Measurements from ENCODE around the gene TMEM258. TPM values are rescaled to one million over a fixed set of nuclear protein-coding genes. Genes with fewer than 3 reads are reported as not detected.
A peak's percentile ranks its signal among the peaks of the same experiment; 100 is the strongest.

The TMEM258 gene
- total RNA-seq, 3 donors from 2014 or later, result 35.4 to 55.4 (median 35.7) TPM

GRCh38 chr11:61799665-61800284, 7.4 kb upstream of the TMEM258 start:
- intact Hi-C loops (cut with DNase I; ENCODE audit: low total_unique reads), result loop anchor here (10.0 kb wide), 1 partner anchor 285 kb away; no protein-coding TSS in a partner anchor
- Histone ChIP-seq H3K36me3 (no peaks in the 10 kb centered on the region), H3K9me3 (no peaks in the 10 kb centered on the region), H3K27ac (no peak overlapping the region), H3K27me3 (no peaks in the 10 kb centered on the region), H3K4me1 (no peaks in the 10 kb centered on the region), H3K4me3 (no peak overlapping the region)
- DNase-seq (ENCODE audit: low spot score in 2 of 2), result no peak
- TF ChIP-seq POLR2AphosphoS5 (IDR thresholded peaks at IDR 0.05), result no peak
- TF ChIP-seq POLR2A (IDR thresholded peaks at IDR 0.05), result no peak

GRCh38 chr11:61797263-61797944, 5.0 kb upstream of the TMEM258 start:
- no peaks in the 10 kb centered on the region for H3K36me3 ChIP-seq
- DNase-seq (ENCODE audit: low spot score in 2 of 2), result peak; percentile 71 to 79
- TF ChIP-seq POLR2AphosphoS5 (IDR thresholded peaks at IDR 0.05) (no peak), CTCF (IDR thresholded peaks at IDR 0.05) (peak; percentile 57 to 88 (median 86))
- H3K4me3 ChIP-seq, result no peak overlapping the region
- H3K27ac ChIP-seq, result peak overlapping the region; percentile 2 to 8
- intact Hi-C loops (cut with DNase I; ENCODE audit: low total_unique reads), result loop anchor here (10.0 kb wide), 1 partner anchor 287 kb away; no protein-coding TSS in a partner anchor
- no peaks in the 10 kb centered on the region for H3K9me3 ChIP-seq
- no peaks in the 10 kb centered on the region for H3K4me1 ChIP-seq
- no peaks in the 10 kb centered on the region for H3K27me3 ChIP-seq

- Histone ChIP-seq H3K27ac (no peak overlapping the region), H3K27me3 (no peaks in the 10 kb centered on the region), H3K36me3 (no peaks in the 10 kb centered on the region), H3K9me3 (no peaks in the 10 kb centered on the region), H3K4me3 (no peak overlapping the region), H3K4me1 (no peaks in the 10 kb centered on the region)
- intact Hi-C loops (cut with DNase I; ENCODE audit: low total_unique reads), result loop anchor here (10.0 kb wide), 1 partner anchor 289 kb away; no protein-coding TSS in a partner anchor
- TF ChIP-seq POLR2AphosphoS5 (IDR thresholded peaks at IDR 0.05), result no peak
- no peak for TF ChIP-seq CTCF (IDR thresholded peaks at IDR 0.05)
- TF ChIP-seq POLR2A (IDR thresholded peaks at IDR 0.05), result no peak
- no peak for DNase-seq (ENCODE audit: low spot score in 2 of 2)
Observed at GRCh38 chr11:61795876-61796526, 3.6 kb upstream of the TMEM258 start.

GRCh38 chr11:61795459-61795858, 3.1 kb upstream of the TMEM258 start:
- Histone ChIP-seq H3K27ac (no peak overlapping the region), H3K4me1 (no peaks in the 10 kb centered on the region), H3K27me3 (no peaks in the 10 kb centered on the region), H3K9me3 (no peaks in the 10 kb centered on the region), H3K4me3 (no peak overlapping the region), H3K36me3 (no peaks in the 10 kb centered on the region)
- no peak for DNase-seq (ENCODE audit: low spot score in 2 of 2)
- intact Hi-C loops (cut with DNase I; ENCODE audit: low total_unique reads), result loop anchor here (10.0 kb wide), 1 partner anchor 289 kb away; no protein-coding TSS in a partner anchor
- TF ChIP-seq POLR2AphosphoS5 (IDR thresholded peaks at IDR 0.05), result no peak
- TF ChIP-seq POLR2A (IDR thresholded peaks at IDR 0.05), result no peak
- TF ChIP-seq CTCF (IDR thresholded peaks at IDR 0.05), result no peak

GRCh38 chr11:61794579-61794978, 2.2 kb upstream of the TMEM258 start:
- Histone ChIP-seq H3K4me1 (no peaks in the 10 kb centered on the region), H3K36me3 (no peaks in the 10 kb centered on the region), H3K4me3 (no peak overlapping the region), H3K27me3 (no peaks in the 10 kb centered on the region), H3K9me3 (no peaks in the 10 kb centered on the region), H3K27ac (no peak overlapping the region)
- no peak for DNase-seq (ENCODE audit: low spot score in 2 of 2)
- TF ChIP-seq POLR2AphosphoS5 (IDR thresholded peaks at IDR 0.05), result no peak
- no peak for TF ChIP-seq CTCF (IDR thresholded peaks at IDR 0.05)
- no peak for TF ChIP-seq POLR2A (IDR thresholded peaks at IDR 0.05)
- intact Hi-C loops (cut with DNase I; ENCODE audit: low total_unique reads), result loop anchor here (10.0 kb wide), 1 partner anchor 290 kb away; no protein-coding TSS in a partner anchor
